Activated CD8-positive, alpha-beta memory T cell treated with anti-CD3 and anti-CD28 coated beads, Interleukin-2, amount 50 U/mL, for 1 hour (primary cell): ENCODE measurements around the gene ZFHX2.

Experiments used
- DNase-seq: peaks from one replicate; pipeline ENCODE4 v3.0.0-alpha.2; 2020; ENCODE audit errors: extremely low read depth

Gene ZFHX2

DNA sequence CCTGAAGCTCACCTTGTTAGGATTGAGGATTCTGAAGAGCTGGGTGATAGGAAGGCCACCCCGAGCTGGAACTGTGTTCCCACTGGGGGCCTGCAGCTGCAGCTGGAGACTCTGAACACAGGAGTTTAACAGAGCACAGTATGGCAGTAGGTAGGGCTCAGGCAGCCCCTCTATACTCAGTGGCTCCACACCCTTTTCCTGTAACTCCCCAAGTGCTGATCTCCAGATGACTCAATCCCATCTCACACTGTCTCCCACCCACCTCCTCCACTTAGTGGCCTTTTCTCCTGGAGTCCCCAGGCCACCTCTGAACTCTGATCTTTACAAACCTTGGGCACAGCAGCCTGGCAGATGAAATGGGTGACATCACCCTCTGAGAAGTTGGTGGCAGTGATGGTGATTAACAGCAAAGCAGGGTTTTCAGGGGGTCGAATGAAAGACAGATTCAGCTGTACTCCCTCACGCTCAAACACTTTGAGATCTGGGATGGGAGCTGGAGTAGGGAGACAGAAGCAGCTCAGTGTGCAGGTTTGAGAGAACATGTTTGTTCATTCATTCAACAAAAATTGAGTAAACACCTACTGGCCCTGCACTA is 8.5 kb upstream of the ZFHX2 start:
- no peak for DNase-seq

- peak; percentile 35 for DNase-seq
Measured at GRCh38 chr14:23559010-23559925, 7.7 kb upstream of the ZFHX2 start.

DNA sequence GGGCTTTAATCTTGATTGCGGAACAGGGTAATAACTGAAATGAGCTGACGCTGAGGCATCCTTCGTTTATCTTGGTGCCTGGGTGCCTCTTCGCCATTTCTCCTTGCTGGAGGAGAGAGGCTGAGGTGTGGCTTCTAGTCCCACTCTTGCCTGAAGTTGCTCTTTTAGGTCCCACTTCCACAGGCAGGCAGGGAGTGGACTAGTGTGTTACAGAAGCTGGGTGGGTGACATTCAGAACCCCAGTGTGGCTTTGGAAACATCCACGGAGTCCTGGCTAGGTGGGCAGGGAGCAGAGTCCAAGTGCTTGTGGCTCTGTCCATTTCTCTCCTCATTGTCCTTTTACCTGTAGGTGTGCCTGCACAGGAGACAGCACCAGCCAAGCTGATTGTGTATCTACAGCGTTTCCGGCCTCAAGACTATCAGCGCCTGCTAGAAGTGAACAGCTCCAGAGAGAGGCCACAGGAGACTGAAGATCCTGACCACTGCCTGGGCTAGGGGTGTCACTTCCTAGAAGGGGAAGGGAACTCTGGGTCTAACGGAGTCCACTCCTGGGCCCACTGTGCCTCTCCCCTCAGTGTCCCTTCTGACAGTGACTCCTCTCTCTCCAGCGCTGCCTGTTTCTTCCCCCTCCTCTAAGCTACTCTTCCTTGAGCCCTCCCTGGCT is 6.9 kb upstream of the ZFHX2 start:
- no peak for DNase-seq

DNA sequence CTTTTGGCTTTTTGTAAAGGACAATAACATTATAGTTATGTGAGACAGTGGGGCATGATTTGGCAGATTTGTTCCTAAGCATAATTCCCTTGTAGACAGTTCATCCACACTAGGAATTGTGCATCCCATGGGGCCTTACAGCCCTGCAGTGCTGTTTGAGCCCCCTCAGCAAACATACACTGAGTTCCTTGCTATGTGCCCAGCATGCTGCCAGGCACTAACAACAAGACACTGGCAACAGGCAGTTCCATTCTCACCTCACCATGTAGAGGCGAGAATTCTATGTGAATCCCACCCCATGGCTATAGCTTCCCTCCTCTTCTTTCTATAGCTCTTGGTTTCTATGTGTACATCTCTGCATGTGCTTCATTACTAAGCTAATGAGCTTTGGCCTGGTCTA is 6.4 kb upstream of the ZFHX2 start:
- DNase-seq: no peak

DNA sequence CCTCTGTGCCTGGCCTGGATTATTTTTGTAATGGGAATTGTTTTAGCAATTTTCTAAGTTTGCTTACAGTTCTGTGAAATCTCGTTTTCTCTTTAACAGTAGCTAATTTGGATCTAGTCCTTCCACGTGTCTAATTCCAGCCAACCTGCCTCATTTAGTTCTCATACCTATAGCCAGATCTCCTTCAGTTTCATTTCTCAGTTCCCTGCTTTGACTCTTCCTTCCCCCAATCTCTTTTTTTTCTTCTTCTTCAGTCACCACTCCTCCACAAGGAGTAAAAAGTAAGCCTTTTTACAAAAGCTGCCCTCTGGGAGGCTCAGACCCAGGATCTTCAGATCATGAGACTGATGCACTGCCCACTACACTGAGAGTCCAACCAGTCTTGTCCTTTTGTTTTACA is 6.0 kb upstream of the ZFHX2 start:
- DNase-seq: no peak

DNA sequence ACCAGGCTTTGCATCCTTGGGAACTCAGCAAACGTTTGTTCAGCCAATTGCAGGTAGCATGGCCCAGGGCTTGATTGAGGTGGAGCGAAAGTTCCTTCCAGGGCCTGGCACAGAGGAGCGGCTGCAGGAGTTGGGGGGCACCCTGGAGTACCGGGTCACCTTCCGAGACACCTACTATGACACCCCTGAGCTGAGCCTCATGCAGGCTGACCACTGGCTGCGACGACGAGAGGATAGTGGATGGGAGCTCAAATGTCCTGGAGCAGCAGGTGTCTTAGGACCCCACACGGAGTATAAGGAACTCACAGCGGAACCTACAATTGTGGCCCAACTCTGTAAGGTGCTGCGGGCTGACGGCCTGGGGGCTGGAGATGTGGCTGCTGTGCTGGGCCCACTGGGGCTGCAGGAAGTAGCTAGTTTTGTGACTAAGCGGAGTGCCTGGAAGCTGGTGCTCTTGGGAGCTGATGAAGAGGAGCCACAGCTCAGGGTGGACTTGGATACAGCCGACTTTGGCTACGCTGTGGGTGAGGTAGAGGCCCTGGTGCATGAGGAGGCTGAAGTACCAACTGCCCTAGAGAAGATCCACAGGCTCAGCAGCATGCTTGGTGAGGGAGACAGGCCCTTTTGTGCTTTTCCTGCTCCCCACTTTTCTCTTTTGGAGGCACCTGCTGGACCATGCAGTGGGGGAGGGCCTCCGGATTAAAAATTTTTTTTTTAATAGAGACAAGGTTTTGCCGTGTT is 5.3 kb upstream of the ZFHX2 start:
- no peak for DNase-seq

- DNase-seq: peak; percentile 82
Measured at GRCh38 chr14:23555882-23556699, 4.5 kb upstream of the ZFHX2 start, which contains the start of gene THTPA. Gene THTPA (plus strand): TSS chr14:23556271. CDS start chr14:23556758, 487 bp downstream.

- no peak for DNase-seq
Measured at GRCh38 chr14:23555533-23555881, 3.9 kb upstream of the ZFHX2 start.

DNA sequence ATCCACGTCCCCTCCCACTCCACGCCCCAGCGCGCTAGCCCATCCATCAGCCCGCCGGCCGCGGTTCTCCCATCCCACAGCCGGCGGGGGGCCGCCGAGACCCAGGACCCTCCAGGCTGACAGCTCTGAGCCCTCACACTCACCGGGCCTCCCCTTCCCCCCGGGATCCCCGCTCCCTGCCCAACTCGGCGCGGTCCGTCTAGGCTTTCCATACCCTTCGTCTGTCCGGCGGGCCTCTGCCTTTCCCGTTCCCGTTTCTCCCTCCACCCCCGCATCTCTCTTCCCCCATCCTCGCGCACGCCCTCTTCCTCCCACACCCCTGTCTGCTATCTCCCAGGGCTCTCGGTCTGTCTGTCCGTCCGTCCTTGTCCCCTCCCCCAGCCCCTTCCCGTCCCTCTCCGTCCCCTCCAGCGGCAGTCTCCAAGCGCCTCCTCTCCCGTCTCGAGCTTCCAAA is 726 bp downstream of the ZFHX2 start:
- no peak for DNase-seq

- DNase-seq: no peak
Measured at GRCh38 chr14:23550131-23550811, 1.3 kb downstream of the ZFHX2 start.

DNA sequence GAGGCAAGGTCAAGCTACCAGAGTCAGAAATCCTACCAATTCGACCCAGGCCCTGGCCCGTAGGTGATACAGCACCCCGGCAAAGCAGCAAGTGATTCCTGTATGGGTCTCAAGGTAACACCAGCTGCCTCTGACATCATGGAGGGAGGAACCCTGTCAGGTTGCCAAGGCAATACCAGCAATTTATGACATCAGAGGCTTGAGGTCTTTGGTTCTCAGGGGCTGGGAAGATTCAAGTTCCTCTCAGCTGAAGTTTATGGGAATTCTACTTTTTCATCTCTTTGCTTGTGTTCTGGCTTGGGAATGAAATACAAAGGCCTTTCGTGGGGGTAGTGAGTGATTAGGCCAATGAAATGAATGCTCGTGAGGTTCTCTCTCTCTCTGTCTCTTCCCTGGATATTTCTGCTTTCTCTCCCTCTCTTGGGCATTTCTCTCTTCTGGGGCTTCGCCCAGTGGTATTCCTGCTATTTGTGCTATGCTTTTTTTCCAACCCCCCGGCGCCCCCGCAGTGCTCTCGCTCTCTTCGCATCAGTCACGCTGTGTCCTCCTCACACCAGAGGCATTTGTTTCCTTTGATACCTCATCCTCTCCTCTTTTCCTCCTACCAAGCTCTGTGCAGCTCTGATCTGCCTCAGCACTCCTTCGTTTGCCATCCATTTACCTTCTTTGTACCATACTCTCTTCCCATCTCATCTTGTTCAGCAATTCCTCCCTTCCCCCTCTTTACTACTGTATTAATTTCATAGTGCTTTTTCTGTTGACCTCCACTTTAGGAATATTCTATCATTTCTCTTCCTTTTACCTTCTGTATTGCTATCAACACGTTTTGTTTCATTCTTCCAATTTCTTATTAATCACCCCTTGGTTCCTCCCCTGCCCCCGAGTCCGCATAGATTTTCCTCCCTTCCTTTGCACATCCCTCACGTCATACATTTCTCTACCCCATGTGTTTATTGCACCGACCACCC is 2.9 kb downstream of the ZFHX2 start:
- DNase-seq: no peak

DNA sequence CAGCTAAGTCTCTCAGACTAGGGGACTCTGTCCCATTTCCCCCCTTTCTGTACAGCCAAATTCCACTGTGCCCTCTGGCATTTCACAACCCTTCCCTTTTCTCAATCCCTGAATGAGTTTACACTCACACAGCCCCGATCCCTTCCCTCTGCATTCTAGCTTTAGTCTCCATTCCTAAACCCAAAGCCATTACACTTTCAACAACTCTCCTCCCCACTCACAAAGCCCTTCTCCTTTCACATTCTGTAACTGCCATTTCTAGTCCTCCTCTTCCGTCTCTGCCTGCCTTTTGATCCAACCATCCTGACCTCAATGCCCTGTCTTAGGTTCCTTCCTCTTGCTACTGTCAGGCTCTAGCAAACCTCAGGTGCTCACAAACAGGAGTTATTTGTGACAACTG is 3.6 kb downstream of the ZFHX2 start:
- DNase-seq: no peak

DNA sequence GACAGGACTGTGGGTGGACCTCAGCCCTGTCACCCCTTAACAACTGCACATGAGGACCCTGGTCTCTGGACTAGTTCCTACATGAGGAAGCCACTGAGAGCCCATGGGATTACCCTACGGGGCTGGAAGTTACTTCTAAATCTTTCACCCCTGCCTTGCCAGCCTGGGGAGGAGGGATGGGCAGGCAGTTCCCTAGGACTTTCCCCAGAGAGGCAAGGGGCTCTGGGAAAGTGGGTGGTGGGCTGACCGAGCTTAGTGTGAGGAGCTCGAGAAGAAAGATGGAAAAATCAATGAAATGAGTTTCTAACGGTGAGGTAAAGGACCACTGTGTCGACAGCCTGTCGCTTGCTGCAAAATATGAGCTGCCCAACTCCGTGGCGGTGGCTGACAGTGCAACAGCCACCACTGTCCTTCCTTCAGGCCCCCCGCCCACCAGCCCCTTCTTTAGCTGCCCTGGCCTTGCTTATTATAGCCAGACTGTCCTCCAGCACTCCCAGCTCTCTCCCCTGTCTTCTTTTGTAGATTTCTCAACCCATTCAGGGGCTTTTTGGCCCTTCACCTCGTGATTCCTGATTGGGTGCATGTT is 5.0 kb downstream of the ZFHX2 start:
- DNase-seq: no peak

DNA sequence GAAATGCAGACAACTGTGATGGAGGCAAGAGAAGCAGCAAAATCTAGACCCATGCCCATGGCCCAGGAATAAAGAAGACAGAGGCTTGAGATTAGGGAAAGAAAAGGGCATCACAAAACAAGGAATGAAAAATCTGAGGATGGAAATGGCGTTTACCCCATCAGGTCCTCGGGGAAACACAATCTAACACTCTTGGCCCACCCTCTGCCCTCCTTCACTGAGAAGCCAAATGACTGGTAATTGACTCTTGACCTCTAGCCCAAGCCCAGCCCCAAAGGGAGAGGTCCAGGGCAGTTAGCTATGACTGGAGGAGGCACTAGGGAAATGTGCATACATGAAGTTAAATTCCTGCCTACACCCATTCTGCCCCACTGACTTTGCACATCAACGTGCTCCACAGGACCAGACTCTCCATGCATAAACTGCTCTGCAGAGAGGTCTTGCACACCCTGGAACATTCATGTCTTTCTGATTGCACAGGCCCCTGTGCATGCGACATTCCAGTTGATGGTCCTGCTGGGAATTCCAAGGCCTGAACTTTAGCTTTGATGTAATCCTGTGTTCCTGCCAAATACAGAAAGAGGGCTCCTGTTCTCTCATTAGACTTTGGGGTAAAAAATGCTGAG is 5.7 kb downstream of the ZFHX2 start:
- no peak for DNase-seq

DNA sequence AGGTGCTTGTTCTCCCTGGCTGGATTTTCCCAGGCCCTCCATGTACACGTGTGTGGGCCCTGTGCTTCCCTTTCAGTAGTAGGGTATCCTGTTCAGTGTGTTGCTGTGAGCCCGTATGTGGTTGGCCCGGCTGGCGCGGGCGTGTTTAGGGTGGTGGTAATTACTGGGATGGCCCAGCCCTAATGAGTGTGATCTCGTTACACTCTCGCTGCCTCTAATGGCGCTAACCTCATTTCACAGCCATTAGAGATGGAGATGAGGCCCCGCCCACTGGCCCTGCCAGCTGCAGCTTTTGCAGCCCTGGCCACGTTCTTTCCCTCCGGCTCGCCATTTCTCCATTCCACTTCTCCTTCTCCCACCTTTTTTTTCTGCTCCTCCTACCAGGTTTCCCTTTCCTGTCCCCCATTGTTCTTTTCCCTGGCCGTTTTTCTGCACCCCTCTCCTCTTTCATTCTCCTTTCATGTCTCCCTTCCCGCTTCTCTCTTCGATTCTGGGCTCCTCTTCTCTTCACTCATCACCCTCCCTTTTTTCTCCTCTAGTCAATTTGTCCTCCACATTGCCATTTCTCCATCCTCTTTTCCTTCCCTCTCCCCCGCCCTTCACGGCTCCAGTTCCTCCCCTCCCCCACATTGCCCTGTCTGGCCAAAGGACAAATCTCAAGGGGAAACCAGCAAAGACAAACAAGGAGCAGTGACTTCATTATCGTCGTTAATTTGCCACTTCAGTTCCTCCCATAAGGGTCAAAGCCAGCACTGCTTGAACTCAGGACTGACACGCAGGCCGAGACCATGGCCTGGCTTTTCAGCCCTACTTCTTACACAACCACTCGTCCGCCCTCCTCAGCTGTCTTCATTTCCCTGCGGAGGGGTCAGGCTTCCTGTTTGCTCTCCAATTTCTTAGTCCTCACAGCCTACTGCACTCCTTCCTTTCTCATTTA is 6.8 kb downstream of the ZFHX2 start:
- DNase-seq: no peak

- DNase-seq: no peak
Measured at GRCh38 chr14:23543403-23543802, 8.2 kb downstream of the ZFHX2 start.

- DNase-seq: no peak
Measured at GRCh38 chr14:23542261-23542660, 9.3 kb downstream of the ZFHX2 start.

GRCh38 chr14:23540141-23540469 is 11.5 kb downstream of the ZFHX2 start:
- no peak for DNase-seq
